Fibroblast of villous mesenchyme (primary cell): ENCODE results near the gene POMT2. TPM values are rescaled to one million over a fixed set of nuclear protein-coding genes. Genes with fewer than 3 reads are reported as not detected.

Experiments
- DNase-seq: peaks from one replicate; pipeline ENCODE4 v3.0.0-alpha.2; 2010; ENCODE audit warnings: low read depth
- H3K4me3 ChIP-seq: 2 replicates; pipeline ENCODE4 v1.5.1; 2011; ENCODE audit warnings: low read depth, mild to moderate bottlenecking, low read length
- CTCF ChIP-seq: IDR thresholded peaks from 2 replicates; pipeline ENCODE4 v1.5.1; 2012; ENCODE audit warnings: low read depth, mild to moderate bottlenecking, low read length; ENCODE audit not compliant: insufficient read depth
- total RNA-seq: library from RNA; depleted of rRNA; stranded (reverse); fragments of >200 nt; gene quantifications from 2 replicates; pipeline ENCODE4 v1.2.3, GENCODE V29; 2012

The POMT2 gene
- total RNA-seq, 1 donor, result 18.1 TPM

GRCh38 chr14:77265561-77266335, 54.9 kb downstream of the POMT2 start:
- DNase-seq, result no peak
- no peak overlapping the region for H3K4me3 ChIP-seq
- TF ChIP-seq CTCF, result no peak

GRCh38 chr14:77265187-77265515, 55.5 kb downstream of the POMT2 start:
- H3K4me3 ChIP-seq, result no peak overlapping the region
- no peak for DNase-seq
- no peak for TF ChIP-seq CTCF

- no peak overlapping the region for H3K4me3 ChIP-seq
- TF ChIP-seq CTCF, result no peak
- DNase-seq, result no peak
Measured at GRCh38 chr14:77264466-77265186, 56.1 kb downstream of the POMT2 start.

- no peak for TF ChIP-seq CTCF
- DNase-seq, result no peak
Measured at GRCh38 chr14:77260631-77261030, 60.1 kb downstream of the POMT2 start.

GRCh38 chr14:77260199-77260598, 60.5 kb downstream of the POMT2 start:
- no peak overlapping the region for H3K4me3 ChIP-seq
- DNase-seq, result no peak
- TF ChIP-seq CTCF, result no peak

More at GRCh38 chr14:77260631-77261030, 60.1 kb downstream of the POMT2 start:
- H3K4me3 ChIP-seq, result no peak overlapping the region

- no peak for TF ChIP-seq CTCF
- H3K4me3 ChIP-seq, result no peak overlapping the region
- DNase-seq, result no peak
Measured at GRCh38 chr14:77259025-77259715, 61.5 kb downstream of the POMT2 start.
